Globus pallidus (tissue), 1 donor: ENCODE data around the gene SPINK6.

Experiments
- DNase-seq: peaks from one replicate; pipeline ENCODE4 v3.0.0-alpha.2; 2015; ENCODE audit warnings: low spot score

SPINK6 gene, protein sequence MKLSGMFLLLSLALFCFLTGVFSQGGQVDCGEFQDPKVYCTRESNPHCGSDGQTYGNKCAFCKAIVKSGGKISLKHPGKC

DNA sequence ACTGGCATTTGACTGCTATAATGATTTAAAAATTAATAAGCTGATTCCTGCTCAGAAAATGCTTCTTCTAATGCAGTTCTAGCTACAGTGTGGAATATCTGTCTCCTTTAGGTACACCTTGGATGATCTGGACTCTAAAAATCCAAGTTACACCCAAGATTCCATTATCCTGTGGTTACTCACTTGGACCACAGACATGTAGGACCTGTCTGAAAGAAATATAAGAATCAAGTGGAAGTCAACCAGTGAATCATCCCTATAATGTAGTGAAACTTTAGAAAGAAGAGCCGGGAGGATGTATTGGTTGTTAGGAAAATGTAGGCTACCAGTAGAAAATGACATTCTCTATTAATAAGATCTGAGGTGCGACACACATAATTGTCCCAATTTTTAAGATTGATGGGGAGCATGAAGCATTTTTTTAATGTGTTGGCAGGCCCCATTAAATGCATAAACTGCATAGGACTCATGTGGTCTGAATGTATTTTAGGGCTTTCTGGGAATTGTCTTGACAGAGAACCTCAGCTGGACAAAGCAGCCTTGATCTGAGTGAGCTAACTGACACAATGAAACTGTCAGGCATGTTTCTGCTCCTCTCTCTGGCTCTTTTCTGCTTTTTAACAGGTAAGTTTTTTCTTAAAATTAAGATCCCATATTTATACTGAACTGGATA, at the start of gene SPINK6:
TSS of gene SPINK6 (plus strand) at position 512 of the 673 bp plus-strand sequence. CDS start at position 567, 55 bp downstream.
- no peak for DNase-seq

DNA sequence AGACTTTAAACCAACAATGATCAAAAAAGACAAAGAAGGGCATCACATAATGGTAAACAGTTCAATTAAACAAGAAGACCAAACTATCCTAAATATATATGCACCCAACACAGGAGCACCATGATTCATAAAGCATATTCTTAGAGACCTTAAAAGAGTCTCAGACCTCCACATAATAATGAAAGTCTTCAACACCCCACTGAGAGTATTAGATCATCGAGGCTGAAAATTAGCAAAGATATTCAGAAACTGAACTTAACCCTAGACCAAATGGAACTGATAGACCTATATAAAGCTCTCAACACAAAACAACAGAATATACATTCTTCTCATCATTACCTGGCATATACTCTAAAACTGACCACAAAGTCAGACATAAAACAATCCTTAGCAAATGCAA, 46.2 kb upstream of the SPINK6 start:
- DNase-seq, result no peak

DNA sequence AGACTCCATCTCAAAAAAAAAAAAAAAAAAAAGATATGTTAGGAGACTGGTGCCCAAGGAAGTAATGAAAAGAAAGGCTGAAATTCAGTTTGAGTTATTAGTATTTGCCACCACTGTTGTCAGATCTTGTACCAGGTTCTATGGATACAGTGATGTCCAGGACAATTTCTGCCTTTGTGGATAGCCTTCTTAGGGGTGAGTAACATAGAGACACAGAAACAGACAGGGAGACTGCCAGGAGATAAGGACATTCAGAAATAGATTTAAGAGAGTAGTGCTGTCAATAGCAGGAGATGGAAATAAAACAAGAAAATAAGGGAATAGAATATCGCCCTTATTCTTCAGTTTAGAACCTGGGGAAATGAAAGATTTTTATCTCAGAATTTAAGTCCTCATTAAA, 40.8 kb upstream of the SPINK6 start:
- no peak for DNase-seq

DNA sequence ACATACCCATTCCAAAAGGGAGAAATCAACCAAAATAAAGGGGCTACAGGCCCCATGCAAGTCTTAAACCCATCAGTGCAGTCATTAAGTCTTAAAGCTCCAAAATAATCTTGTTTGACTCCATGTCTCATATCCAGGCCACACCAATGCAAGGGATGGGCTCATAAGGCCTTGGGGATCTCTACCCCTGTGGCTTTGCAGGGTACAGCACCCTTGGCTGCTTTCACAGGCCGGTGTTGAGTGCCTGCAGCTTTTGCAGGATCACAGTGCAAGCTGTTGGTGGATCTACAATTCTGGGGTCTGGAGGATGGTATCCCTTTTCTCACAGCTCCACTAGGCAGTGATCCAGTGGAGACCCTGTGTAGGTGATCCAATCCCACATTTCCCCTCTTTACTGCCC, 39.5 kb upstream of the SPINK6 start:
- DNase-seq, result no peak

DNA sequence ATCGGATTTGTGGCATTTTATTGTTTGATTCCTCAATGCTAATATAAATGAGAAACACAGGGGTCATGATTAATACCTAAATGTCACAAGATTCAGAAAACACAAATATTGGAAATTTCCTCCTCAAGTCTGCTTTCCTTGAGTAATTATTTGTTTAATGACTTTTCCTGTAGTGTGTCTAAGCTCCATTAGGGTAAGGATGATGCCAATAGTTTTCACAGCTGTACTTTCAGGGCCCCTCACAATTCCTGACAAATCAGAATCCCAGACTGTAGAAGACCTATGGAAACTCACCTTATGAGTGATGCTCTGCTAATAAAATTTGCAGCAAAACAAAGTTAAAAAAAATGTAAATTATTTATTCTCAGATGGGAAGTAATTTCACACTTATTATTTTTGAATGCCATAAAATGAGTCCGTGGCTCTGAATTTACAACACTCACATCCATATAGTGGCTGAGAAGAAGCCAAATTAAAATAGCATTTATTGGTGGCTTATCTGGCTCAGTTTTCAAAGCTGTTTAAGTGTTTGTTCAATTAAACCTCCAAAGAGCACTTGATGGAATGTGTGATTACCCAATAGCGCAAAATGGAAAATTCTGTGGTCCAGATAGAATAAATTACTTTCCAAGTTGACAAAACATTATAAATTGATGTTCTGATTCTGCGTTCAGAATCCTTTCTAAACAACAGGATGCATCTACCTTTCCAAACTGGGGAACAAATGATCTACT, 36.1 kb upstream of the SPINK6 start:
- no peak for DNase-seq

DNA sequence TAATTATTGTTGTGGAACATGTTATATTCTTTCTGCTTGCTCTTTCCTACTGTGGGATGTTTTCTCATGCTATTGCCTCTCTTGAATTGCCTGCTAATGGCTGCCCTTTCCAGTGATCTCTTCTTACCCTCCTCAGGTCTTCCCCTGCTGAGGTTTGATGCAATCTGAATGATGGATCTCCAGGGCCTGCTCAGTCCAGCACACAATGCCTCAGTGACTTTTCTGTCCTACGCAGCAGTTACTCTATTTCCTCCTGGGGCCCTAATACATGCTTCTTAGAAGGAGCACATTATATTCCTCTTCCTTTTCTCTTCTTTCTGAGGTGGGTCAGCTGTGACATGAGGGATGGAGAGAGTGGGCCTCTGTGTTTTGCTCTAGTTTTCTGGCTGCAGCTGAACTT, 34.6 kb upstream of the SPINK6 start, which contains the start of gene SPINK14:
TSS of gene SPINK14 (plus strand) at position 301 of the 400 bp plus-strand sequence. CDS start 1,187 bp downstream, outside the sequence.
- DNase-seq, result no peak

DNA sequence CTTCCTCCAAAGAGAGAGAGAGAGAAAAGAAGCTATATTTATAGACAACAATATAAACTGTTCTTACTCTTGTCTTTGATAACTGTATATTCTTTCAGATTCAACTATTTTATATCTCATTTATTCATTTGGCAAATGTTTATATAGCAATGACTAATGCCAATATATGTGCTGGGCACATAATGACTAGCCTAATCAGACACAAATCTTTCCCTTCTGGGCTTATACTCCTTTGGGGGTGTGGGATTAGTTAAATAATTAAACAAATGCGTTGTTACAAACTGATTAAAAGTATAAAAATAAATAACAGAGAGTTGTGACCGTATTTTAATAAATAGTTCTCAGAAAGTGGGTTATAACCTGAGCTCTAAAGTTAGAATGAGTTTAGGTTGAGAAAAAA, 30.5 kb upstream of the SPINK6 start:
- DNase-seq, result no peak

DNA sequence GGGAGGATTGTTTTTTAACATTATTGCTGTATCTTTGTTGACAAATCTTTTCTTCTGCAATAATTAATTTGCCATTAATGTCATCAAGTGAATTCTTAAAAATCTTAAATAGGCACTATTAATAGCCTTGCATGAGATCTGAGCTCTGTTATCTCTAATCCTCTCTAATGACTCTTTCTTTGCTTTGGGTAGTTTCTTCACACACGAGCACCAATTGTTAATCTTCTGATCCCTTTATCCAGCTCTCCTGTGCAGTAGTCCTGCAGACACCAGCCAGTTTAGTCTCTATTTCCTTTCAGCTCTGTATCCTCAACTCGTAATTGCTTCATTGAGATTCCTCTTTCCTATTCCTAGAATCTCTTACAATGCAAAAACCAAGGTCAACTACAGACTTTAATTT, 26.4 kb upstream of the SPINK6 start:
- DNase-seq, result no peak

DNA sequence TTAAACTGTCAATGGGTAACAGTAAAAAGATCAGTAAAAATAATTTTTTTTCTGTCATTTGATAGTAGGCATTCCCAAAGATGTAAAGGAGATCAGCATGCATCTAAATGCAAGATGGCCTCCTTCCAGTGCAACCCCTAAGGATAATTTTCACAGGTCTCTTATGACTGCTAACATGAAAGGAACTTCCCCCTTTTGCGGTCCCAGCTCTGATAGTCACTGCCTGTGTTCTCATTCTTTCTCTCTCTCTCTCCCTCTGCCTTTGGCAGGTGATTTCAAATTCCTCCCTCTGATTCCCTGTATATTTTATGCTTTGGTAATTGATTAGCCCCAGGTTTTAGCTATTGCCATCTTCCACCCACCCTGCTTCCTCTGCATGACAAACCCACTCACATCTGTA, 25.6 kb upstream of the SPINK6 start:
- DNase-seq, result no peak

DNA sequence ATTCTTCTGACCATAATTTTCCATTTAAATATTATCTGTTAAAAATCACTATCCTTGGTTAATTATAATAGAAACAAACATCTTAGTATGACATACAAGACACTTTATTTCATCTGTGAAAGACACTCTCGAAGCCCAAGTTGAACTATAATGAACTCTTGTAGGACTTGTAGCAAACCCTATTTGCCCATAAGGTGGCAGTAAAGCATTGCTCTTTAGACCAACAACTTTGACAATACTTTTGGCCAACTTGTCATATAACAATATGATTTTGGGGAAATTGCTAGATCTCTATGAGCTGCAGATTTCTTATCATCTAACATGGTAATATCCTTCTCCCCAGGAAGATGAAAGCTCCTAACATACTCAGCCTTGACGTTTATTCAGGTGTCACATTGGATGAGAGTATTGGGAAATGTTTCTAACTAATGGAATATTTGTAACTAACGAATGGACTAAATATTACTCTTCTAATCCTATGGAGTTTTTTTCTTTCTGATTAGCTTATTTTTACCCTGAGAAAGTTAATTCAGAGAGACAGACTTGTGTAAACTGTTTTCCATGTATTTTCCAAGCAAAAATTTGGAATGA, 23.5 kb upstream of the SPINK6 start:
- peak; percentile 51 for DNase-seq

DNA sequence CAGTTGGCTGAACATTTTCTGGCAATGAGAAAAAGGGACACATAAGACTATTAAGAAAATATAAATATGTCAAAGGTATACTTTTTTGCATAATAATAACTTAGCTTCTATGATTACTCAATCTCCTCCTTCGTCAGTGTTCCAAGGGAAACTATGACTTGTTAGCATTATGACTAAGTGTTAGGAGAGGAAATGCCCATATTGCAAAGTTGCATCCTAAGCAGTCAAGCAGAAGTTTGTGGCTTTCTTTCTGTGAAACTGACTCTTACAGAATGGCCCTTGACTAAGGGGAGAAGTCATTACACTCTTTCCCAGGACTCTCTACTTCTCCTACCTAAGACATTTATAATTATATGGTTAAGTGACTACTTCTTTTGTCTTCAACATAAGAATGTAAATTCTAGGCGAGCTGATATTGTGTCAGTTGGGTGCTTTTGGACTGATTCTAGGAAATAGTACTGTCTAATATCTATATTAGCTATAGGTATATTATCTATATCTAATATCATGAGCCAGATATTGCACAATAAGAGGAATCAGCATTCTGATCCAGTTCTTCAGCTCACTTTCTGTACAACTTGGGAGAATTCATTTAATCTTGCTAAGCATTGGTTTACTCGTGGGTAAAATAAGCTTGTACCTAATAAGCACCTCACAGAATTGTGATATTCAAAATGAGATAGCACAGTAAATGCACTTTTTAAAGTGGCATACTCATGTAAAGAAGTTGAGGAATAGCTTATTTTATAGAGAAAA, 16.4 kb upstream of the SPINK6 start:
- DNase-seq, result no peak

DNA sequence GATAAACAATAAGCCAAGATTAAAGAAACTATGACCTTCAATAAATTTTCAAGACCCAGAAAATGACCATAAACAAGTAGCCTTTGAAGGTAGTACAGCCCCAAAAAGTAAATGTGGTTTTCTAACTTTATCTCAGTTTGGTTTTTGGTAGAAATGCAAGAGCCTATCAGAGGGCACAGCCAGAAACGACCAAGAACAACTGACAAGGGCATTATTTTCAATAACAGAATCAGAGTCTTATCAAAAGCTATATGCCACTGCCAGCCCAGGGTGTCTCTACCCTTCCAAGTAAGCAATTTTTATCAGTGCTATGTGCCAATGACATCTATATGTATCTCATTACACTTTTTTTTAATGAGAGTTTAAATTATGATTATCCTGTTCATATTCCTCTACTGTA, 11.8 kb upstream of the SPINK6 start:
- DNase-seq, result no peak

DNA sequence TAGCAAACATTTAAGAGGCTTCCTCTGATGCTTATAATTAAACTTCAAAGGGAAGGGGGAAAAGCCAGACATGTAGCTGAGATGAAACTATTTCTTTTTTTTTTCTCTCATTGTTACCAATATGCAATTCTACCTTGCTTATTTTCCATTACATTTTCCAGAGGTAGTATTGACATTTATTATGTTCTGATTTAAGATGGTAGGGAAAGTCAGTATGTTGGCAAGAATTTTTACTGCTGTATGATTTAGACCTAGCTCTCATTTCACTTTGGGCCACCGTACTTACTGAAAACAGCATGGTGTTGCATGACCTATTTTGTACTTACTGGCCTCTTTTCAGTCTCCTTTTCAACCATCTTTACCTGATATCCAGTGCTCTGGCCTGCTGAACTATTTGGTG, 9.6 kb upstream of the SPINK6 start:
- no peak for DNase-seq

DNA sequence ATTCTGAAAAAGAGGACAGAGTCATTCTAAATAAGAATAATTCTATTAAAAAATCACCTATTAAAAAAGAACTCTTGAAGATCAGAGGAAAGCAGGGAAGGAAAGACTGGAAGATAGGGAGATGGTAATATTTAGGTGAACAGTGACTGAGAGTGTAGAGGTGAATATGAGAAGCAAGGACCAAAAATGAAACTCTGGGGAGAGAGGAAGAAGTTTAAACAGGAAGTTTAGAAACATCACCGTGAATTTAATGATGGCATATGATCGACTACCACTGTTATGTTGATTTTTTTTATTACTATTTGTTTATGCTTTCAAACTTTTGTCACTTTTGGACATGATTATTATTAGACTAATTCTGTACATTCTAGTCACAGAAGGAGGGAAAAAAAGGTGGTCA, 1.7 kb upstream of the SPINK6 start:
- DNase-seq, result no peak

DNA sequence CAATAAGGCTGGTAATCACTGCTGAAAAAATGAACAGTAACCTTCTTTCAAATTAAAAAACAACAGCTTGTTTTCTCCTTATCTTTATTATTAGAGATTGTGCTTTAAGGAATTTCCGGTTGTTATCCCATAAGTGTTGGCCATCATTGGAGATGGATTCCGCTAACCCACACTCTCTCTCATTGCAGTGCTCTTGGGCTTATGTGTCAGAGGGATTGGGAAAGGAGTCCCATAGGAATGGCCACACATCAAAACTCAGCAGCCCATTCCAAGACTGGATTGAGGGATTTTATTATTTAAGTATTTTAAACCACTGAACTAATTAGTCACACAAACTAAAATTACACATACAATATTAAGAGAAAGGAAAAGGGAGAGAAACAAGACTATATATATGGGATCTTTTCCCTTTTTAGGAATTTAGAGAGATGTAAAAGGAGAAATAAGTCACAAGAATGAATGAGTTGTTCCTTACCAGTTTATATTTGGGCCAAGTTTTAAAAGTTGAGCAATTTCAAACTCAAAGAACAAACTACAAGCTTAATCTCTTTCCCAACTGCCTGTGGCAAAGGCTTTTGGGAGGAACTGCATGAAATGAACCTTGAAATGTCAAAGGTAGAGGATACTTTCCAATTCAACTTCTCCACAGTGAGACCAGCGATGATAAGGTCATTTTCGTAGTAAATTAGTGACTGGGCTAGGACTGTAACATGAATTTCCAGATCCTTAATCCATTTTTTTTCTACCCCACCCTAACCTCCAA, 2.4 kb downstream of the SPINK6 start:
- no peak for DNase-seq

DNA sequence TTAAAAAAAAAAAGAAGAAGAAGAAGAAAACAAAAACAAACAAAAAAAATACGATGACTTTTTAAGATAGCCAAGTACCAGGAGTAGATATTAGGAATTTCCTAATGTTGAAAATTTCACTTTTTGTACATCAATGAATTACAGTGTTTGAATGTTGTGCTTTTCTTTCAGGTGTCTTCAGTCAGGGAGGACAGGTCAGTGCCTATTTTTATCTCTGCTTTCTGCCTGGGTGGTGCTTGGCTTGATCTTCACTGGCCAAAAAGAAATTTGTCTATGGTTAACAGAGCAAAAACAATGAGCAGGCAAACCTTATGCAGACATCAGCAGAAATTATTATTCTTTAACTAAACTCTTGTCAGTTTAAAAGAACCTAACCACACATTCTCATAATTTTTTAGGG, 3.0 kb downstream of the SPINK6 start:
- DNase-seq, result no peak

DNA sequence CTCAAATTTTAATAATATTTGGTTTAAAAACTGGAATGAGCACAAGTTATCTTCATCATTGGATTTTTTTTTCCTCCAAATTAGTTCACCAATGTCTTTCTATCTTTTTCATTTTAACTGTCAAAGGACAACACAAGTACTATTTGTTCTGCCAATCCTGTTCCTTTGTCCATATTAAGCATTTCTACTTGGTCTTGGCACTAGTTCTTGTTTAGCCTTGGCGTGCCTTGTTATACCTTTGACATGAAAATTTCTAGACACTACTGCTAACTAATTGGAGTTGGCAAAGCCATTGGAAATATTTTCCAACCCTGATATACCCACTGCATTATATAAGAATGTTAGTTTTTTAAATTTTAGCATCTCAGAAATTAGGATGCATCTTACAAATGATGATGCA, 3.8 kb downstream of the SPINK6 start:
- peak; percentile 16 for DNase-seq

DNA sequence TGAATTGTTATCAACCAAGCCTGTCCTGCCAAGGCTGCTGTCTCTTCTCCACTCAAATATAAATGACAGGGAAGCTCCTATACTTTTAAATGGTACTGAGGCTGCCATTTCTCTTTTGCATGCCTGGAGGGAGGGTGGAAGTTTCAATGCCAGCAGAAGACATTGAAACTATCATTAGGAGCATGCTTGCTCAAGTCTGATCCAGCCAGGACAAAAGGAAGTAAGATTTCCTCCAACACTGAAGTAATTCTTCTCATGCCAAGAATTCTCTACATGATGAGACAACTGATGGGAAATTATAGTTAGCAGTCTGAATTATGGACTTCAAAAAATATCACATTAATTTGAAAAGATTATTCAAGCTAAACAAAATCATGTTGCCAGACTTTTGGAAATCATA, 5.4 kb downstream of the SPINK6 start:
- no peak for DNase-seq

DNA sequence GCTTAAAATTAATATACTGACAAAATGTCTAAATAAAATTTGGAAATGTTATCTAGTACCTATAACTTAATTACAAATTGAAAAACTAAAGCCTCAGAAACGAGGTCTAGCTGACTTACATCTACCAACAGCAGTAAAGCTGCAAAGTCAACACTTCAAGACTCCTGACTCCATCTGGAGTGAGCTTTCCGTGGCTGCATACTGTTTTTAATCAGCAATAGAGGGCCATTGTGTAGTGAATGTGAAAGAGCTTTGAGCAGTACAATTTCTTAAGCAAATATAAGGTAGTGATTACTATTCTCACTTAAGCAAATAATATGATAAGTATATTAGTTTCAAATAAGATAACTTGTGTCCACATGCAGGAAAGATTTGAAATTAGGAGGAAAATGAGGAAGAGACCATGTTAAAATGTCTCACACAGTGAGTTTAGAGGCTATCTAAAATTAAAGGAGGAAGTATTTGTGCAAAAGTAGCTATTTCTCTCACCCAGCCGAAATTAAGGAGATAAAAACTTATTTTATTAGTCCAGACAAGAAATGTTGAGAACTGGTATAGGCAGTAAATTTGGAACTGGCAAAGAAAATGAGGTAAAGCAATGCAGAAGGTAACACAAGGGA, 6.4 kb downstream of the SPINK6 start:
- DNase-seq, result no peak

DNA sequence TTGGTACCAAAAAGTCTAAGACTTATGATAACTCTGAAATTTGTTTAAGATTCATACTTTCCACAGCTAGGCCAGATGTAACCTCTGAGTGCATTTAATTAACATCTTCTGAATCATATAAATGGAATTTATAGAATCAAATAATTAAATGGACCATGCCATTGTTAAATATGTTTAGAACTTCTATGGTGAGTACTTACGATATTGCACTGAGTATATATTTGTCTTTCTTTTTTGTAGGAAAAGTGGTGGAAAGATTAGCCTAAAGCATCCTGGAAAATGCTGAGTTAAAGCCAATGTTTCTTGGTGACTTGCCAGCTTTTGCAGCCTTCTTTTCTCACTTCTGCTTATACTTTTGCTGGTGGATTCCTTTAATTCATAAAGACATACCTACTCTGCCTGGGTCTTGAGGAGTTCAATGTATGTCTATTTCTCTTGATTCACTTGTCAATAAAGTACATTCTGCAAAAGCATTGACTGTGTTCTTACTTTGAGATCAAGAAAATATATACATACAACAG, 11.9 kb downstream of the SPINK6 start:
- no peak for DNase-seq

DNA sequence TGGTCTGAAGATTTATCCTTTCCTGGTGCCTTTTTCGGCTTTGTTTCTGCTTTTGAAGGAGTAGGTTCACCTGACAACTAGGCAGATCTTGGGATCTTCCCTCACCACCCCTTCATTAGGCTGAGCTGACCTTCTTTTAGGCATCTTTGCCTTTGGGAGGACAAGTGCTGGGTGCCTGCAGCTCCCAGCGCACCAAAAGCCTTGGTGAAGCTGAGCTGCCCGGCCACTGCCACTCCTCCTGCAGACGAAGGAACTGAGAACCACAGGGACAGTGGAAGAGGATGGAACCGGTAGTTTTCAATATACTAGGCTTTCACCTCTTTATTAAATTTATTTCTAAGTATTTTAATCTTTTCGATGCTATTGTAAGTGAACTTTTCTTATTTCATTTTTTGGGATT, 18.7 kb downstream of the SPINK6 start:
- DNase-seq, result no peak
